NCI-H146 treated with DMSO at 0.1 percent for 48 hours (cell line): ENCODE results near the gene MEX3D.

Experiments
- DNase-seq: peaks from one replicate; lab custom pipeline; 2025; ENCODE audit not compliant: unreplicated experiment; lab: John Stamatoyannopoulos, UW

MEX3D gene

GRCh38 chr19:1505991-1506881 is 61.9 kb downstream of the MEX3D start:
- no peak for DNase-seq

- no peak for DNase-seq
Measured at GRCh38 chr19:1505012-1505411, 63.1 kb downstream of the MEX3D start.
